Small intestine (tissue), 7 donors: ENCODE data around the gene ANAPC4. TPM values are rescaled to one million over a fixed set of nuclear protein-coding genes. Genes with fewer than 3 reads are reported as not detected.

ENCODE experiments used
- DNase-seq, 2 donors: peaks; one replicate each; pipeline versions ENCODE4 v3.0.0 to v3.0.0-alpha.2; 2013
- FAIRE-seq: peaks from 2 replicates; lab custom pipeline; 2012; peaks lifted over from hg19 to GRCh38; lab: Jason Lieb, UNC
- H3K27ac ChIP-seq, 3 donors: one replicate each; pipeline ENCODE4 v1.5.1; 2013; ENCODE audit warnings: low read length in 2 of 3, mild to moderate bottlenecking in 2 of 3, control low read depth in 1 of 3, inconsistent platforms in 1 of 3, low read depth in 1 of 3, moderate library complexity in 1 of 3
- H3K27me3 ChIP-seq, 3 donors: one replicate each; pipeline ENCODE4 v1.6.1; 2013; ENCODE audit warnings: low read length in 3 of 3, inconsistent platforms in 1 of 3; ENCODE audit not compliant: control insufficient read depth in 3 of 3, insufficient read depth in 3 of 3
- H3K36me3 ChIP-seq, 3 donors: one replicate each; pipeline ENCODE4 v1.6.1; 2013; ENCODE audit warnings: low read length in 3 of 3, inconsistent platforms in 1 of 3, low read depth in 1 of 3, mild to moderate bottlenecking in 1 of 3, moderate library complexity in 1 of 3; ENCODE audit not compliant: control insufficient read depth in 3 of 3, insufficient read depth in 2 of 3
- H3K4me1 ChIP-seq, 3 donors: one replicate each; pipeline ENCODE4 v1.6.1; 2013; ENCODE audit warnings: low read length in 2 of 3, inconsistent platforms in 1 of 3, low read depth in 1 of 3, mild to moderate bottlenecking in 1 of 3, moderate library complexity in 1 of 3; ENCODE audit not compliant: control insufficient read depth in 3 of 3, insufficient read depth in 2 of 3
- H3K4me3 ChIP-seq, 3 donors: one replicate each; pipeline ENCODE4 v1.5.1; 2013; ENCODE audit warnings: low read length in 3 of 3, control low read depth in 1 of 3, inconsistent platforms in 1 of 3, low read depth in 1 of 3, mild to moderate bottlenecking in 1 of 3, moderate library complexity in 1 of 3
- H3K9me3 ChIP-seq, 2 donors: one replicate each; pipeline ENCODE4 v1.6.1; 2013; ENCODE audit warnings: low read depth in 1 of 2, low read length in 1 of 2; ENCODE audit not compliant: control insufficient read depth in 2 of 2, insufficient read depth in 1 of 2
- WGBS, 3 donors: extraction: QIAGEN DNeasy Blood & Tissue Kit; methylation state at CpG; one replicate each; pipeline ENCODE4 v1.1.7; 2013; 5-methylcytosine and 5-hydroxymethylcytosine counted together
- polyA plus RNA-seq, 4 donors: library from polyadenylated mRNA; stranded (reverse) in 3 of 4; unstranded in 1 of 4; fragments of 200-250 nt in 3 of 4; fragments of 120-200 nt in 1 of 4; gene quantifications; one replicate each; pipeline versions ENCODE4 v1.2.1 to v1.2.3, GENCODE V29; 2013
- donor health status: healthy with polysubstance abuse.
- donor health status: control.
- donor health status: control.
- donor health status: Bipolar disorder and iron deficiency.
- donor health status: healthy.

The ANAPC4 gene
- polyA plus RNA-seq, 4 donors = 15.8 to 37.8 (median 20.8) TPM

GRCh38 chr4:25427871-25428270 is 50.8 kb downstream of the ANAPC4 start:
- Histone ChIP-seq H3K36me3 (no peaks in the 10 kb centered on the region), H3K4me3 (no peak overlapping the region), H3K9me3 (no peaks in the 10 kb centered on the region), H3K4me1 (no peaks in the 10 kb centered on the region), H3K27me3 (no peaks in the 10 kb centered on the region), H3K27ac (no peak overlapping the region)
- WGBS, 3 donors = 87 to 93% (median 90%) methylated on average over 5 of the region's 5 CpGs
- no peak for FAIRE-seq
- DNase-seq = no peak

- H3K4me3 ChIP-seq = no peak overlapping the region
- H3K27ac ChIP-seq = no peak overlapping the region
- DNase-seq (no peak), FAIRE-seq (no peak)
- no peaks in the 10 kb centered on the region for H3K4me1 ChIP-seq
- H3K27me3 ChIP-seq = no peaks in the 10 kb centered on the region
- no peaks in the 10 kb centered on the region for H3K36me3 ChIP-seq
- WGBS, 3 donors = 86 to 90% (median 89%) methylated on average over 5 of the region's 5 CpGs
- no peaks in the 10 kb centered on the region for H3K9me3 ChIP-seq
Observed at GRCh38 chr4:25430630-25431029, 53.6 kb downstream of the ANAPC4 start.

GRCh38 chr4:25433966-25434827 is 57.1 kb downstream of the ANAPC4 start:
- 90 to 93% (median 93%) methylated on average over 14 of the region's 14 CpGs for WGBS, 3 donors
- H3K36me3 ChIP-seq = no peaks in the 10 kb centered on the region

GRCh38 chr4:25437926-25438325 is 60.9 kb downstream of the ANAPC4 start:
- Histone ChIP-seq H3K9me3 (no peaks in the 10 kb centered on the region), H3K4me1 (no peaks in the 10 kb centered on the region), H3K36me3 (no peaks in the 10 kb centered on the region), H3K4me3 (no peak overlapping the region), H3K27me3 (no peaks in the 10 kb centered on the region), H3K27ac (no peak overlapping the region)
- DNase-seq (no peak), FAIRE-seq (no peak)

More at GRCh38 chr4:25433966-25434827, 57.1 kb downstream of the ANAPC4 start:
- no peaks in the 10 kb centered on the region for H3K4me1 ChIP-seq
- H3K27me3 ChIP-seq = no peaks in the 10 kb centered on the region
- no peak overlapping the region for H3K4me3 ChIP-seq
- DNase-seq (no peak), FAIRE-seq (no peak)
- no peak overlapping the region for H3K27ac ChIP-seq
- no peaks in the 10 kb centered on the region for H3K9me3 ChIP-seq

- FAIRE-seq (no peak), DNase-seq (peak; percentile 71 to 77)
- no peaks in the 10 kb centered on the region for H3K9me3 ChIP-seq
- no peaks in the 10 kb centered on the region for H3K4me1 ChIP-seq
- no peak overlapping the region for H3K4me3 ChIP-seq
- no peak overlapping the region for H3K27ac ChIP-seq
- no peaks in the 10 kb centered on the region for H3K36me3 ChIP-seq
- 15 to 26% (median 19%) methylated on average over 2 of the region's 2 CpGs for WGBS, 3 donors
- H3K27me3 ChIP-seq = no peaks in the 10 kb centered on the region
Observed at GRCh38 chr4:25439918-25440477, 62.9 kb downstream of the ANAPC4 start.

GRCh38 chr4:25440478-25441030 is 63.5 kb downstream of the ANAPC4 start:
- Histone ChIP-seq H3K27me3 (no peaks in the 10 kb centered on the region), H3K27ac (no peak overlapping the region), H3K9me3 (no peaks in the 10 kb centered on the region), H3K36me3 (no peaks in the 10 kb centered on the region), H3K4me1 (no peaks in the 10 kb centered on the region), H3K4me3 (no peak overlapping the region)
- DNase-seq = no peak
- 69 to 88% (median 76%) methylated on average over 8 of the region's 8 CpGs for WGBS, 3 donors
- no peak for FAIRE-seq

GRCh38 chr4:25441519-25442117 is 64.6 kb downstream of the ANAPC4 start:
- no peaks in the 10 kb centered on the region for H3K36me3 ChIP-seq
- H3K4me1 ChIP-seq = no peaks in the 10 kb centered on the region
- no peaks in the 10 kb centered on the region for H3K27me3 ChIP-seq
- FAIRE-seq (no peak), DNase-seq (peak; percentile 72 to 82)
- H3K4me3 ChIP-seq = no peak overlapping the region
- H3K27ac ChIP-seq = no peak overlapping the region
- H3K9me3 ChIP-seq = no peaks in the 10 kb centered on the region
- 30 to 51% (median 47%) methylated on average over 6 of the region's 6 CpGs for WGBS, 3 donors

- Histone ChIP-seq H3K4me3 (no peak overlapping the region), H3K9me3 (no peaks in the 10 kb centered on the region), H3K27me3 (no peaks in the 10 kb centered on the region), H3K4me1 (no peaks in the 10 kb centered on the region), H3K27ac (no peak overlapping the region), H3K36me3 (no peaks in the 10 kb centered on the region)
- DNase-seq (no peak), FAIRE-seq (no peak)
- WGBS, 3 donors = 75 to 77% (median 76%) methylated on average over 9 of the region's 9 CpGs
Observed at GRCh38 chr4:25442863-25443307, 65.8 kb downstream of the ANAPC4 start.
